ENCODE data around the gene IL17C. TPM values are rescaled to one million over a fixed set of nuclear protein-coding genes. Genes with fewer than 3 reads are reported as not detected.

IL17C gene
- total RNA-seq (2014; rRNA removed; shearing (Covaris generic); ENCODE audit: low replicate concordance): not detected in 2 replicates

- Histone ChIP-seq H3K27me3 (ENCODE audit: low read length) (no peaks in the 10 kb centered on the region), H4K20me1 (ENCODE audit: insufficient read depth, low read depth, low read length) (peaks cover 53% of the 10 kb centered on the region), H3K9ac (ENCODE audit: low read length) (peak within 1 kb of the TSS; percentile 37; the same call in 1 of the 2 replicates), H3K9me3 (ENCODE audit: low read length) (no peaks in the 10 kb centered on the region), H3K4me1 (ENCODE audit: low read length) (peaks cover 47% of the 10 kb centered on the region), H3K9me2 (replicated peaks; ENCODE audit: insufficient read depth, low read length) (no peaks in the 10 kb centered on the region), H3K36me3 (ENCODE audit: insufficient read depth, low read length) (no peaks in the 10 kb centered on the region), H3K27ac (ENCODE audit: low read length) (no peak within 1 kb of the TSS), H3K79me2 (ENCODE audit: low read length) (no peaks in the 10 kb centered on the region), H3K4me2 (ENCODE audit: low read depth, low read length, poor library complexity, severe bottlenecking) (peak within 1 kb of the TSS; percentile 38), H2AFZ (ENCODE audit: low read length) (no peak within 1 kb of the TSS), H3K4me3 (ENCODE audit: low read length) (no peak within 1 kb of the TSS)
- DNase-seq: peak; percentile 44
Observed at GRCh38 chr16:88638323-88639230, at the start of gene IL17C. Gene IL17C (plus strand): TSS chr16:88638572. CDS start chr16:88638642, 70 bp downstream.

GRCh38 chr16:88588754-88589153 is 49.6 kb upstream of the IL17C start:
- no peak overlapping the region for H2AFZ ChIP-seq (ENCODE audit: low read length)
- no peak overlapping the region for H3K27ac ChIP-seq (ENCODE audit: low read length)
- peaks cover 34% of the 10 kb centered on the region for H3K79me2 ChIP-seq (ENCODE audit: low read length)
- no peak for DNase-seq
- H3K9ac ChIP-seq (ENCODE audit: low read length): no peak overlapping the region
- H3K27me3 ChIP-seq (ENCODE audit: low read length): no peaks in the 10 kb centered on the region
- no peak overlapping the region for H3K4me3 ChIP-seq (ENCODE audit: low read length)
- no peaks in the 10 kb centered on the region for H3K9me3 ChIP-seq (ENCODE audit: low read length)
- no peak overlapping the region for H3K4me2 ChIP-seq (ENCODE audit: low read depth, low read length, poor library complexity, severe bottlenecking)
- H3K9me2 ChIP-seq (replicated peaks; ENCODE audit: insufficient read depth, low read length): no peaks in the 10 kb centered on the region
- peaks cover 19% of the 10 kb centered on the region; the same call in 1 of the 2 replicates for H4K20me1 ChIP-seq (ENCODE audit: insufficient read depth, low read depth, low read length)
- H3K4me1 ChIP-seq (ENCODE audit: low read length): no peaks in the 10 kb centered on the region
- peaks cover 30% of the 10 kb centered on the region for H3K36me3 ChIP-seq (ENCODE audit: insufficient read depth, low read length)

- no peak for DNase-seq
- Histone ChIP-seq H3K9ac (ENCODE audit: low read length) (no peak overlapping the region), H2AFZ (ENCODE audit: low read length) (no peak overlapping the region), H3K4me2 (ENCODE audit: low read depth, low read length, poor library complexity, severe bottlenecking) (no peak overlapping the region), H3K9me2 (replicated peaks; ENCODE audit: insufficient read depth, low read length) (no peaks in the 10 kb centered on the region), H3K36me3 (ENCODE audit: insufficient read depth, low read length) (peaks cover 30% of the 10 kb centered on the region), H3K27ac (ENCODE audit: low read length) (no peak overlapping the region), H3K4me1 (ENCODE audit: low read length) (no peaks in the 10 kb centered on the region), H3K79me2 (ENCODE audit: low read length) (peaks cover 32% of the 10 kb centered on the region), H3K4me3 (ENCODE audit: low read length) (no peak overlapping the region), H3K27me3 (ENCODE audit: low read length) (no peaks in the 10 kb centered on the region), H3K9me3 (ENCODE audit: low read length) (no peaks in the 10 kb centered on the region), H4K20me1 (ENCODE audit: insufficient read depth, low read depth, low read length) (peaks cover 17% of the 10 kb centered on the region; the same call in 1 of the 2 replicates)
Observed at GRCh38 chr16:88589441-88589840, 48.9 kb upstream of the IL17C start.

GRCh38 chr16:88591577-88592021 is 46.8 kb upstream of the IL17C start:
- DNase-seq: no peak
- Histone ChIP-seq H3K9me3 (ENCODE audit: low read length) (no peaks in the 10 kb centered on the region), H4K20me1 (ENCODE audit: insufficient read depth, low read depth, low read length) (0 out of 2 replicates have a peak, but pooled peaks cover under 1% of the 10 kb centered on the region), H3K9ac (ENCODE audit: low read length) (no peak overlapping the region), H3K36me3 (ENCODE audit: insufficient read depth, low read length) (peaks cover 30% of the 10 kb centered on the region), H3K27ac (ENCODE audit: low read length) (no peak overlapping the region), H3K9me2 (replicated peaks; ENCODE audit: insufficient read depth, low read length) (no peaks in the 10 kb centered on the region), H3K4me2 (ENCODE audit: low read depth, low read length, poor library complexity, severe bottlenecking) (no peak overlapping the region), H3K4me3 (ENCODE audit: low read length) (no peak overlapping the region), H3K79me2 (ENCODE audit: low read length) (peaks cover 25% of the 10 kb centered on the region), H3K4me1 (ENCODE audit: low read length) (no peaks in the 10 kb centered on the region), H3K27me3 (ENCODE audit: low read length) (no peaks in the 10 kb centered on the region), H2AFZ (ENCODE audit: low read length) (no peak overlapping the region)

- Histone ChIP-seq H3K4me2 (ENCODE audit: low read depth, low read length, poor library complexity, severe bottlenecking) (no peak overlapping the region), H4K20me1 (ENCODE audit: insufficient read depth, low read depth, low read length) (no peaks in the 10 kb centered on the region), H3K9ac (ENCODE audit: low read length) (no peak overlapping the region)
Observed at GRCh38 chr16:88593061-88593460, 45.3 kb upstream of the IL17C start.

GRCh38 chr16:88593489-88593888 is 44.9 kb upstream of the IL17C start:
- no peak overlapping the region for H3K4me3 ChIP-seq (ENCODE audit: low read length)

More at GRCh38 chr16:88593061-88593460, 45.3 kb upstream of the IL17C start:
- Histone ChIP-seq H3K4me3 (ENCODE audit: low read length) (no peak overlapping the region), H3K27me3 (ENCODE audit: low read length) (no peaks in the 10 kb centered on the region), H2AFZ (ENCODE audit: low read length) (no peak overlapping the region), H3K79me2 (ENCODE audit: low read length) (peaks cover 25% of the 10 kb centered on the region), H3K4me1 (ENCODE audit: low read length) (no peaks in the 10 kb centered on the region), H3K9me3 (ENCODE audit: low read length) (no peaks in the 10 kb centered on the region), H3K27ac (ENCODE audit: low read length) (no peak overlapping the region), H3K9me2 (replicated peaks; ENCODE audit: insufficient read depth, low read length) (no peaks in the 10 kb centered on the region), H3K36me3 (ENCODE audit: insufficient read depth, low read length) (peaks cover 22% of the 10 kb centered on the region)
- DNase-seq: no peak

GRCh38 chr16:88593910-88594309 is 44.5 kb upstream of the IL17C start:
- H3K9me3 ChIP-seq (ENCODE audit: low read length): no peaks in the 10 kb centered on the region
- no peak overlapping the region for H3K9ac ChIP-seq (ENCODE audit: low read length)
- H3K4me1 ChIP-seq (ENCODE audit: low read length): no peaks in the 10 kb centered on the region
- no peak overlapping the region for H3K27ac ChIP-seq (ENCODE audit: low read length)
- H4K20me1 ChIP-seq (ENCODE audit: insufficient read depth, low read depth, low read length): no peaks in the 10 kb centered on the region
- no peak overlapping the region for H3K4me2 ChIP-seq (ENCODE audit: low read depth, low read length, poor library complexity, severe bottlenecking)
- H3K79me2 ChIP-seq (ENCODE audit: low read length): peaks cover 25% of the 10 kb centered on the region
- H3K9me2 ChIP-seq (replicated peaks; ENCODE audit: insufficient read depth, low read length): no peaks in the 10 kb centered on the region
- H2AFZ ChIP-seq (ENCODE audit: low read length): no peak overlapping the region
- DNase-seq: no peak
- H3K4me3 ChIP-seq (ENCODE audit: low read length): no peak overlapping the region
- peaks cover 18% of the 10 kb centered on the region for H3K36me3 ChIP-seq (ENCODE audit: insufficient read depth, low read length)
- no peaks in the 10 kb centered on the region for H3K27me3 ChIP-seq (ENCODE audit: low read length)

More at GRCh38 chr16:88593489-88593888, 44.9 kb upstream of the IL17C start:
- Histone ChIP-seq H2AFZ (ENCODE audit: low read length) (no peak overlapping the region), H3K9me3 (ENCODE audit: low read length) (no peaks in the 10 kb centered on the region), H3K4me1 (ENCODE audit: low read length) (no peaks in the 10 kb centered on the region), H3K4me2 (ENCODE audit: low read depth, low read length, poor library complexity, severe bottlenecking) (no peak overlapping the region), H3K9me2 (replicated peaks; ENCODE audit: insufficient read depth, low read length) (no peaks in the 10 kb centered on the region), H3K27me3 (ENCODE audit: low read length) (no peaks in the 10 kb centered on the region), H3K79me2 (ENCODE audit: low read length) (peaks cover 25% of the 10 kb centered on the region), H3K36me3 (ENCODE audit: insufficient read depth, low read length) (peaks cover 18% of the 10 kb centered on the region), H3K27ac (ENCODE audit: low read length) (no peak overlapping the region), H3K9ac (ENCODE audit: low read length) (no peak overlapping the region), H4K20me1 (ENCODE audit: insufficient read depth, low read depth, low read length) (no peaks in the 10 kb centered on the region)
- DNase-seq: no peak

- no peak for DNase-seq
- no peaks in the 10 kb centered on the region for H3K9me3 ChIP-seq (ENCODE audit: low read length)
- no peak overlapping the region for H2AFZ ChIP-seq (ENCODE audit: low read length)
- H3K9ac ChIP-seq (ENCODE audit: low read length): no peak overlapping the region
- no peak overlapping the region for H3K27ac ChIP-seq (ENCODE audit: low read length)
- H3K4me2 ChIP-seq (ENCODE audit: low read depth, low read length, poor library complexity, severe bottlenecking): no peak overlapping the region
- H3K4me1 ChIP-seq (ENCODE audit: low read length): no peaks in the 10 kb centered on the region
- H3K4me3 ChIP-seq (ENCODE audit: low read length): no peak overlapping the region
- no peaks in the 10 kb centered on the region for H4K20me1 ChIP-seq (ENCODE audit: insufficient read depth, low read depth, low read length)
- H3K79me2 ChIP-seq (ENCODE audit: low read length): peaks cover 22% of the 10 kb centered on the region
- peaks cover 6% of the 10 kb centered on the region for H3K36me3 ChIP-seq (ENCODE audit: insufficient read depth, low read length)
- H3K27me3 ChIP-seq (ENCODE audit: low read length): no peaks in the 10 kb centered on the region
- H3K9me2 ChIP-seq (replicated peaks; ENCODE audit: insufficient read depth, low read length): no peaks in the 10 kb centered on the region
Observed at GRCh38 chr16:88595101-88595500, 43.3 kb upstream of the IL17C start.
